Suppressor macrophage (primary cell): ENCODE results near the gene MED4.
"Not testable (repeated sequence)": the region's sequence is repeated elsewhere in the genome, so short reads cannot be mapped to it uniquely, and the experiment has no call there.

Source experiments
- DNase-seq, 4 experiments: peaks; one replicate each; pipeline ENCODE4 v3.0.0-alpha.2; 2020 to 2022

The MED4 gene

GRCh38 chr13:48094404-48094780 is 512 bp downstream of the MED4 start:
- peak in 2 of 4 experiments; percentile 6 to 10 for DNase-seq

GRCh38 chr13:48093588-48093987 is 1.3 kb downstream of the MED4 start:
- DNase-seq: no peak

- DNase-seq: no peak
These were observed 8.6 kb downstream of the MED4 start for GRCh38 chr13:48086272-48086671.

- no peak for DNase-seq
These were observed 13.2 kb downstream of the MED4 start for GRCh38 chr13:48081739-48082138.

- peak in 1 of 4 experiments; percentile 5 for DNase-seq
These were observed 16.6 kb downstream of the MED4 start for GRCh38 chr13:48078251-48078656.

- DNase-seq: no peak
These were observed 20.9 kb downstream of the MED4 start for GRCh38 chr13:48074006-48074405.

GRCh38 chr13:48072787-48073186 is 22.1 kb downstream of the MED4 start:
- no peak for DNase-seq

- no peak for DNase-seq
These were observed 22.6 kb downstream of the MED4 start for GRCh38 chr13:48072304-48072703.

- DNase-seq: no peak
These were observed 24.0 kb downstream of the MED4 start for GRCh38 chr13:48070942-48071341.

- no peak for DNase-seq
These were observed 25.3 kb downstream of the MED4 start for GRCh38 chr13:48069573-48069972.

- no peak for DNase-seq
These were observed 26.0 kb downstream of the MED4 start for GRCh38 chr13:48068952-48069351.

GRCh38 chr13:48068036-48068435 is 26.9 kb downstream of the MED4 start:
- DNase-seq: no peak

- peak in 3 of 4 experiments; percentile 3 to 15 (median 3) for DNase-seq
These were observed 28.5 kb downstream of the MED4 start for GRCh38 chr13:48066310-48066989.

- not testable (repeated sequence) for DNase-seq
These were observed 35.0 kb downstream of the MED4 start for GRCh38 chr13:48059951-48060350.

GRCh38 chr13:48058536-48058935 is 36.4 kb downstream of the MED4 start:
- not testable (repeated sequence) for DNase-seq

GRCh38 chr13:48055712-48056111 is 39.2 kb downstream of the MED4 start:
- no peak for DNase-seq

GRCh38 chr13:48054601-48055000 is 40.3 kb downstream of the MED4 start:
- DNase-seq: no peak

- DNase-seq: no peak
These were observed 44.4 kb downstream of the MED4 start for GRCh38 chr13:48050550-48050949.

GRCh38 chr13:48043789-48044503 is 51.0 kb downstream of the MED4 start:
- no peak for DNase-seq

GRCh38 chr13:48042894-48043293 is 52.0 kb downstream of the MED4 start:
- DNase-seq: no peak

GRCh38 chr13:48040896-48041295 is 54.0 kb downstream of the MED4 start:
- no peak for DNase-seq

- DNase-seq: no peak
These were observed 54.9 kb downstream of the MED4 start for GRCh38 chr13:48040049-48040448.

- DNase-seq: peak in 2 of 4 experiments; percentile 7 to 12
These were observed 56.1 kb downstream of the MED4 start for GRCh38 chr13:48038761-48039160.
